CD4-positive, CD25-positive, alpha-beta regulatory T cell (primary cell): ENCODE results near the gene LMTK3. TPM values are rescaled to one million over a fixed set of nuclear protein-coding genes. Genes with fewer than 3 reads are reported as not detected.
"Not testable (repeated sequence)": the region's sequence is repeated elsewhere in the genome, so short reads cannot be mapped to it uniquely, and the experiment has no call there.

Experiments used
- ATAC-seq, 2 donors: fragments of 150-1000 bp; cut with Tn5 transposase; one replicate each; pipeline ENCODE4 v1.10.0; 2021; ENCODE audit warnings: low read depth in 2 of 2, moderate number of reproducible peaks in 2 of 2, moderate library complexity in 1 of 2
- DNase-seq, 3 donors: peaks; one replicate each; pipeline versions ENCODE4 v3.0.0 to v3.0.0-alpha.2; 2012 to 2022; ENCODE audit warnings: mixed read lengths in 1 of 3
- H3K27ac ChIP-seq: one replicate; pipeline ENCODE4 v1.7.0; 2013; ENCODE audit warnings: mild to moderate bottlenecking, low read length; ENCODE audit not compliant: insufficient read depth, poor library complexity, severe bottlenecking
- H3K27me3 ChIP-seq: one replicate; pipeline ENCODE4 v1.7.0; 2013; ENCODE audit warnings: low read length; ENCODE audit not compliant: control insufficient read depth, insufficient read depth
- H3K36me3 ChIP-seq: one replicate; pipeline ENCODE4 v1.7.0; 2013; ENCODE audit warnings: mild to moderate bottlenecking, low read length, moderate library complexity; ENCODE audit not compliant: control insufficient read depth, insufficient read depth
- H3K4me1 ChIP-seq: 2 replicates; pipeline ENCODE4 v1.7.0; 2013; ENCODE audit warnings: mild to moderate bottlenecking, low read length; ENCODE audit not compliant: insufficient read depth, control insufficient read depth, poor library complexity, severe bottlenecking
- H3K4me3 ChIP-seq: one replicate; pipeline ENCODE4 v1.7.0; 2013; ENCODE audit warnings: low read depth, mild to moderate bottlenecking, low read length, moderate library complexity
- H3K9me3 ChIP-seq, 2 experiments: 1 replicate in 1 of 2; 2 replicates in 1 of 2; pipeline ENCODE4 v1.7.0; 2013; ENCODE audit warnings: low read length in 2 of 2, mild to moderate bottlenecking in 1 of 2, moderate library complexity in 1 of 2; ENCODE audit not compliant: control insufficient read depth in 2 of 2
- H3K27ac Mint-ChIP-seq, 3 donors: one replicate each; pipeline ENCODE4 v1.8.0; 2020 to 2022; ENCODE audit warnings: mild to moderate bottlenecking in 3 of 3, mixed read lengths in 3 of 3, moderate library complexity in 2 of 3
- H3K27me3 Mint-ChIP-seq: one replicate; pipeline ENCODE4 v1.8.0; 2022; ENCODE audit warnings: mild to moderate bottlenecking, mixed read lengths
- H3K36me3 Mint-ChIP-seq: one replicate; pipeline ENCODE4 v1.8.0; 2020; ENCODE audit warnings: mixed read lengths
- H3K4me1 Mint-ChIP-seq, 4 donors: one replicate each; pipeline ENCODE4 v1.8.0; 2020 to 2022; ENCODE audit warnings: mixed read lengths in 4 of 4, mild to moderate bottlenecking in 1 of 4
- H3K4me3 Mint-ChIP-seq, 4 donors: one replicate each; pipeline ENCODE4 v1.8.0; 2020 to 2022; ENCODE audit warnings: mild to moderate bottlenecking in 4 of 4, mixed read lengths in 4 of 4, moderate library complexity in 3 of 4
- H3K9me3 Mint-ChIP-seq, 7 donors: one replicate each; pipeline ENCODE4 v1.8.0; 2020 to 2022; ENCODE audit warnings: mixed read lengths in 7 of 7, mild to moderate bottlenecking in 3 of 7, moderate library complexity in 2 of 7
- polyA plus RNA-seq, 4 donors: library from polyadenylated mRNA; unstranded; fragments of 300-500 nt; fragmentation: Illumina TruSeq; gene quantifications; one replicate each; pipeline ENCODE4 v1.2.3, GENCODE V29; 2021
- total RNA-seq: library from RNA; stranded (reverse); gene quantifications from one replicate; pipeline ENCODE4 v1.2.3, GENCODE V29; 2022

LMTK3 gene
- total and polyA plus RNA-seq, 5 donors from 2014 or later, result 6.3 TPM; not detected in 4

- no peak for DNase-seq
- Histone ChIP-seq H3K36me3 (no peaks in the 10 kb centered on the region), H3K27me3 (no peaks in the 10 kb centered on the region), H3K4me3 (no peak overlapping the region), H3K9me3 (no peaks in the 10 kb centered on the region), H3K4me1 (no peaks in the 10 kb centered on the region), H3K27ac (no peak overlapping the region)
- Mint-ChIP-seq H3K27ac (no peak overlapping the region), H3K4me1 (peaks cover 0 to 2% (median 0%) of the 10 kb centered on the region in 4 donors), H3K36me3 (no peaks in the 10 kb centered on the region), H3K9me3 (peaks cover 0 to 2% (median 0%) of the 10 kb centered on the region in 7 donors), H3K27me3 (no peaks in the 10 kb centered on the region), H3K4me3 (no peak overlapping the region)
- no peak for ATAC-seq
Measured at GRCh38 chr19:48544856-48545750, 33.5 kb upstream of the LMTK3 start.

- H3K36me3 Mint-ChIP-seq, result no peaks in the 10 kb centered on the region
- DNase-seq, result no peak
- H3K27me3 ChIP-seq, result no peaks in the 10 kb centered on the region
Measured at GRCh38 chr19:48543121-48543710, 31.6 kb upstream of the LMTK3 start.

DNA sequence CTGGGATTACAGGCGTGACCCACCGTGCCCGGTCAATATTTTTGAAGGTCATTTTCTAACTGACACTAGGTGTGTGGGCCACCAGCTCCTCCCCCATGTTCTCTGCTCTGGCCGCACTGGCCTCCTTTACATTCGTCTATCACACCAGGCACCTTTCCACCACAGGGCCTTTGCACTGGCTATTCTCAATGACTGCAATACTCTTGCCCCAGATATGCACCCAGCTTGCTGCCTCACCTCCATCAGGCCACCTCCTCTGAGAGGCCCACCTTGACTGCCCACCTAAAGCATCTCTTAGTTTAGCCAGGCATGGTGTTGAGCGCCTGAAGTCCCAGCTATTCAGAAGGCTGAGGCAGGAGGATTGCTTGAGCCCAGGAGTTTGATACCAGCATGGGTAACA lies 30.2 kb upstream of the LMTK3 start:
- peaks cover 0 to 2% (median 0%) of the 10 kb centered on the region in 7 donors for H3K9me3 Mint-ChIP-seq
- DNase-seq (no peak), ATAC-seq (no peak)
- H3K9me3 ChIP-seq, result no peaks in the 10 kb centered on the region
- no peaks in the 10 kb centered on the region for H3K36me3 ChIP-seq
- no peak overlapping the region for H3K27ac Mint-ChIP-seq
- H3K4me3 ChIP-seq, result no peak overlapping the region
- no peaks in the 10 kb centered on the region for H3K4me1 ChIP-seq
- H3K4me3 Mint-ChIP-seq, result no peak overlapping the region
- H3K27me3 ChIP-seq, result no peaks in the 10 kb centered on the region
- no peaks in the 10 kb centered on the region for H3K27me3 Mint-ChIP-seq
- H3K36me3 Mint-ChIP-seq, result no peaks in the 10 kb centered on the region
- peaks cover 0 to 2% (median 0%) of the 10 kb centered on the region in 4 donors for H3K4me1 Mint-ChIP-seq
- H3K27ac ChIP-seq, result no peak overlapping the region

More at GRCh38 chr19:48543121-48543710, 31.6 kb upstream of the LMTK3 start:
- Histone ChIP-seq H3K4me3 (no peak overlapping the region), H3K4me1 (no peaks in the 10 kb centered on the region), H3K9me3 (no peaks in the 10 kb centered on the region), H3K36me3 (no peaks in the 10 kb centered on the region), H3K27ac (no peak overlapping the region)
- peaks cover 0 to 2% (median 0%) of the 10 kb centered on the region in 7 donors for H3K9me3 Mint-ChIP-seq
- no peaks in the 10 kb centered on the region for H3K27me3 Mint-ChIP-seq
- no peak overlapping the region for H3K27ac Mint-ChIP-seq
- no peak for ATAC-seq
- H3K4me1 Mint-ChIP-seq, result peaks cover 0 to 2% (median 0%) of the 10 kb centered on the region in 4 donors
- no peak overlapping the region for H3K4me3 Mint-ChIP-seq

- peaks cover 0 to 2% (median 0%) of the 10 kb centered on the region in 4 donors for H3K4me1 Mint-ChIP-seq
- H3K27me3 ChIP-seq, result no peaks in the 10 kb centered on the region
- no peak overlapping the region for H3K4me3 Mint-ChIP-seq
- ATAC-seq (no peak), DNase-seq (no peak)
- no peaks in the 10 kb centered on the region for H3K4me1 ChIP-seq
- no peak overlapping the region for H3K27ac Mint-ChIP-seq
- no peak overlapping the region for H3K27ac ChIP-seq
- H3K9me3 ChIP-seq, result no peaks in the 10 kb centered on the region
- no peaks in the 10 kb centered on the region for H3K36me3 Mint-ChIP-seq
- H3K4me3 ChIP-seq, result no peak overlapping the region
- H3K27me3 Mint-ChIP-seq, result no peaks in the 10 kb centered on the region
- H3K9me3 Mint-ChIP-seq, result peaks cover 0 to 3% (median 0%) of the 10 kb centered on the region in 7 donors
- H3K36me3 ChIP-seq, result no peaks in the 10 kb centered on the region
Measured at GRCh38 chr19:48540110-48540509, 28.5 kb upstream of the LMTK3 start.

DNA sequence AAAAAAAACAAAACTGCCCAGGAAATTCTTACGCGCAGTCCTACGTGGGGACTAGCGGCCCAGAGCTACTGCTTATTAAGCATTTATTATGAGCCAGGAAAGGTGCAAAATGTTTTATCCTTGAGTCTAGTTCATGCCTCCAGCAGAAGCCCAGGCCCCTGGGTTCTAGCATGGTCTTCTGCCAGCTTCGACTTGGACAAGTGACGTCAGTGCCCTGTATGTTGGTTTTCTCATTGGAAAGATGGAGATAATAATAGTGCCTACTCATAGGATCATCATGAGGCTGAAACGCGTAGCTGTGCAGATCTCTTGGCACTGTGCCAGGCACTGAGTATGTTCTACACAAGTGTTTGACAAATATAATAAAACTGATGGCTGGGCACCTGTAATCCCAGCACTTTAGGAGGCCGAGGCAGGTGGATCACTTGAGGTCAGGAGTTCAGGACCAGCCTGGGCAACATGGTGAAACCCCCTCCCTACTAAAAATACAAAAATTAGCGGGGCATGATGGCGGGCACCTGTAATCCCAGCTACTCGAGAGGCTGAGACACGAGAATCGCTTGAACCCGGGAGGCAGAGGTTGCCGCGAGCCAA lies 28.0 kb upstream of the LMTK3 start:
- Mint-ChIP-seq H3K4me3 (no peak overlapping the region), H3K36me3 (no peaks in the 10 kb centered on the region), H3K27ac (no peak overlapping the region), H3K9me3 (peaks cover 0 to 3% (median 0%) of the 10 kb centered on the region in 7 donors), H3K4me1 (peaks cover 0 to 2% (median 0%) of the 10 kb centered on the region in 4 donors), H3K27me3 (no peaks in the 10 kb centered on the region)
- Histone ChIP-seq H3K4me3 (no peak overlapping the region), H3K36me3 (no peaks in the 10 kb centered on the region), H3K27me3 (no peaks in the 10 kb centered on the region), H3K9me3 (no peaks in the 10 kb centered on the region), H3K4me1 (no peaks in the 10 kb centered on the region), H3K27ac (no peak overlapping the region)
- ATAC-seq (no peak), DNase-seq (no peak)

DNA sequence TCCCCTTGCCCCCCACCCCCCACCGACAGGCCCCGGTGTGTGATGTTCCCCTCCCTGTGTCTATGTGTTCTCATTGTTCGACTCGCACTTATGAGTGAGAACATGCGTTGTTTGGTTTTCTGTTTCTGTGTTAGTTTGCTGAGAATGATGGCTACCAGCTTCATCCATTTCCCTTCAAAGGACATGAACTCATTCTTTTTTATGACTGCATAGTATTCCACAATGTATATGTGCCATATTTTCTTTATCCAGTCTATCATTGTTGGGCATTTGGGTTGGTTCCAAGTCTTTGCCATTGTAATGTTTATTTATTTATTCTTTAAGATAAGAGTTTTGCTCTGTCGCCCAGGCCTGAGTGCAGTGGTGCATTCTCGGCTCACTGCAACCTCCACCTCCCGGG lies 26.4 kb upstream of the LMTK3 start:
- not testable (repeated sequence) for H3K4me1 Mint-ChIP-seq, H3K4me1 ChIP-seq, ATAC-seq, H3K27me3 Mint-ChIP-seq, H3K4me3 Mint-ChIP-seq, H3K36me3 Mint-ChIP-seq, H3K36me3 ChIP-seq, H3K9me3 Mint-ChIP-seq, H3K27ac ChIP-seq, DNase-seq, H3K4me3 ChIP-seq, H3K9me3 ChIP-seq, H3K27me3 ChIP-seq
- H3K27ac Mint-ChIP-seq, result peak overlapping the region in 1 of 3 donors; percentile 56

- H3K4me1 ChIP-seq, result no peaks in the 10 kb centered on the region
- Mint-ChIP-seq H3K4me1 (no peaks in the 10 kb centered on the region), H3K27ac (no peak overlapping the region), H3K4me3 (no peak overlapping the region), H3K9me3 (peaks cover 0 to 3% (median 0%) of the 10 kb centered on the region in 7 donors), H3K36me3 (no peaks in the 10 kb centered on the region), H3K27me3 (no peaks in the 10 kb centered on the region)
- no peaks in the 10 kb centered on the region for H3K27me3 ChIP-seq
- no peaks in the 10 kb centered on the region for H3K36me3 ChIP-seq
- H3K27ac ChIP-seq, result no peak overlapping the region
- no peaks in the 10 kb centered on the region for H3K9me3 ChIP-seq
- DNase-seq, result no peak
- no peak overlapping the region for H3K4me3 ChIP-seq
- no peak for ATAC-seq
Measured at GRCh38 chr19:48537541-48537940, 25.9 kb upstream of the LMTK3 start.
